HG03432 (cell line): ENCODE data around the gene MAVS.
A peak's percentile ranks its signal among the peaks of the same experiment; 100 is the strongest.
"Not testable (repeated sequence)": the region's sequence is repeated elsewhere in the genome, so short reads cannot be mapped to it uniquely, and the experiment has no call there.

Source experiments
- ATAC-seq: cut with Tn5 transposase; IDR thresholded peaks from one replicate; pipeline ENCODE4 v1.9.1; 2021; ENCODE audit warnings: mild to moderate bottlenecking, moderate library complexity; ENCODE audit not compliant: unreplicated experiment

The MAVS gene

GRCh38 chr20:3814928-3815495 lies 31.6 kb upstream of the MAVS start:
- ATAC-seq: no peak

DNA sequence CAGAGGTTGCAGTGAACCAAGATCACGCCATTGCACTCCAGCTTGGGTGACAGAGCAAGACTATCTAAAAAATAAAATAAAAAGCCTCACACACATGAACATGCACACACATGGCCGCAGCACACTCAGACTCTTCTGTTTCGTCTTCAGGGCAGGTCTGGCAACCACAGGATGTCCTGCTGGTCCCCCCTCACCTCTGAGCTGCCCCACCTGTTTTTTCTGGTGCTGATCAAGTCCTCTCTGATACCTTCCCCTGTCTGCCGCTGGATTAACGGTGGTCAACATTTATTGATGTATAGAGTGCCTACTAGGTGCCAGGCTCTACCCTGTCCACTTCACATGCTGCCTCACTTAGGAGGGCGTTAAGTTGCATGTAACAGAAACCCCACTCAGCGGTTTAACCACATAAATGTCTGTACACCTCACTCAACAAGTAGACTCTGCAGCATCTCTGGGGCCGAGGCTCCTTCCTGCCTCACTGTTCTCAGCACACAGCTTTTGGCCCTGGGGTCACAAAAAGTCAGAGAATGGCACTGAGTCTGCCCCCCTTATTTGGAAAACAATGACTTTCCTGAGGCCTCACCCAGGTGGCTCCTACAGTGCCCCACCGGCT lies 30.8 kb upstream of the MAVS start:
- no peak for ATAC-seq

DNA sequence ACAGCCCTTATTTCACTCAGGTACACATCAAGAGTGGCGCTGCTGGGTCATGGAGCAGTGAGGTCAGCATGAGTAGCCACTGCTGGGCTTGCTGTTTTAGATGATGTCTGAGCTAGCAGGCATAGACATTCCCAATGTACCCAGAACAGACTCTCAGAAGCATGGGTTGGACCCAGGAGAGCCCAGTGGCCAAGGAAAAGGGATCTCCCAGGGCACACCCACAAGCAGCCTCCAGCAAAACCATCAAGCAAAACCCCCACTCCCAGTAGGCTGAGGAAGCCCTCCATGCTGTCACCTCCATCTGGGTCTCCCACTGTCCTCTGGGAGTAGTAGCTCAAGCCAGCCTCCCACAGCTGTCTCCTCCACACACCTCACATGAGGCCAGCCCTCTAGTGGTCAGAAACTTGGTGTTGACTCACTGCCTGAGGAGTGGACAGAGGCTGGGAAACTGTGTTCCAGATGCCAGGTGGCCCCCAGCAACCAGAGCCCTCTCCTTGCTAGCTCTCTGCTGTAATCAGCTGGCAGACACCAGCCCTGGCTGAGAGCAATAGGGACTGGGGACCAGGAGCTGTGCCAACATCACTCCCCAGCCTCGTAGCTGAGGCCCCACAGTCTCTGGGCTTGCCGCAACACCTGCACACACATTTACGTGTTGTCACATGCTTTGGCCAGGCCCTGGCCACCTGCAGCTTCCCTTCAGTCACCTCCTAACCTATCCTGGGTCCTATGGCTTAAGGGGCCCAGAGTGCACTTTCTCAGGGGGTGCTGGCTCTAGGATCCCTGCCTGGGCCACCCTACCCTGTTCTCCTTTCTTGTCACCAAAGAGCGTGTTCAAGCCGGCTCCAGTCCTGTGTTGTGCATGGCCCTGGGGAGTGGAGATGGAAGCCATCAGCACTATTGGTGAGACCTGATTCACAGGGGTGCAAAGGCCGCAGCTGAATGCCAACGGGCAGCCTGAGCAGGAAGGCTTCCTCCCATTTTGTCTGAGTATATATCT lies 28.2 kb upstream of the MAVS start:
- no peak for ATAC-seq

DNA sequence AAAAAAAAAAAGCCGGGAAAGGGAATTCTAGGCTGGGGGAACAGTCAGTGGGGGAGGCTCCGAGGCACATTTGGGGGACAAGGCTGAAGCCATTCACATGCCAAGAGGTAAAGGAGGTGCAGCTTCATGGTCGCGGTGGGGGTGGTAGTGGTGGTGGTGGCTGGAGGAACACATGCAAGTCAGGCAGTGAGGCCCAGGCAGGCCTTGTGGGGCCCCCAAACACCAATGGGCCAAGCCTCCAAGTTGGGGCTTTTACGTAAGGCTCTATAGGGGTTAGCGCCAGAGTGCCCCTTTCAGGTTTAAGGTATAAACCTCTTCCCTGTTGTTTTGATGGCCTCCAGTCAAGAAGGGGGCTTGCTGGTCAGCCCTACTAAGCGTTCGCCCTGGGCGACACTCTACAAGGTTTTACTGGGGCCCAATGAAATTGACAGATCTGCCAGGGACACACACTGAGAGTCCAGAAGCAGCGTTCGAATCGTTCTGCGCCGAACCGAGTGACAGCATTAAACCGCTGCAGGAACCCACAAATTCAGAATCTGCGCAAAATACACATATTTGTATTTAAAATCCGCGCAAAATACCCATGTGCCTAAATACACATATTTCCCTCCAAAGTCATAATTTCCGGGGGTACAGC lies 27.1 kb upstream of the MAVS start:
- ATAC-seq: no peak

DNA sequence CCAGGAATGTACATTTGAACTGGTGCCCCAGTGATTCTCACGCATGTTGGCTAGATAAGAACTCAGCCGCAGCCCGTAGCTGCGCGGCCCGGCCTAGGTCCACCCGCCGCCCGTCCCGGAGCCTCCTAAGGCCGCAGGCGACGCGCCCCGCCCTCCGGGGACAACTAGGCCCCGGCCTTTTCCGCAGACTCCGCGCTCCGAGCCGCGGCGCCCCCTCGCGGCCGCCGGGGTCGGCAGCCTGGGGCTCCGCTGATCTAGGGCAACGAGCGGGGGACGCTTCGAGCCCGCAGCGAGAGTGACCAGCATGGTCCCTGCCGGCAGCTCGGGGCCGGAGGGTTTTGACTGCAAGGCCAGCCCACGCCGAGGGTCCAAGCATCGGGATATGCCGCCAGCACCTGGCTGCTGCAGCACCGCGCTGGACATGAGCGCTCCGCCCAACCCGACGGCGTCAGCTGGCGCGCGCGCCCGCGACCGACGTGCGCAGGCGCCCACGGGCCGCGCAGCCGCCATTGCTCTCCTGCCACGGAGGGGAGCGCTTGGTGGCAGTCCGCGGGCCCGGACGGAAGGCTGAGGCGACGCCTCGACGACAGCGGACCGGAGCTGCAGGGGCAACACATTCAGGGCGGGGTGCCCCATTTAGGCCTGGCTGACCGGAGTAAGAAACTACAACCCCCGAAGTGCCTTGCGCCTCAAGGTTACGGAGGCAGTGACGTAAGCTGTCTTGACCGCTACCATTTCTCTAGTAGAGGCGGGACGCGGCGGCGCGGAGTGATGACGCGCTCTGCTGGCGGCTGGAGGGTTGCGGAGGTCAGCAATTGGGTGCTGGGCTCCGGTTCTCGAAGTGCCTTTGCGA lies 26.4 kb upstream of the MAVS start, which contains the start of gene AP5S1:
TSS of gene AP5S1 (plus strand) at position 500 of the 853 bp plus-strand sequence. CDS start 1,571 bp downstream, outside the sequence.
- ATAC-seq: peak; percentile 89

DNA sequence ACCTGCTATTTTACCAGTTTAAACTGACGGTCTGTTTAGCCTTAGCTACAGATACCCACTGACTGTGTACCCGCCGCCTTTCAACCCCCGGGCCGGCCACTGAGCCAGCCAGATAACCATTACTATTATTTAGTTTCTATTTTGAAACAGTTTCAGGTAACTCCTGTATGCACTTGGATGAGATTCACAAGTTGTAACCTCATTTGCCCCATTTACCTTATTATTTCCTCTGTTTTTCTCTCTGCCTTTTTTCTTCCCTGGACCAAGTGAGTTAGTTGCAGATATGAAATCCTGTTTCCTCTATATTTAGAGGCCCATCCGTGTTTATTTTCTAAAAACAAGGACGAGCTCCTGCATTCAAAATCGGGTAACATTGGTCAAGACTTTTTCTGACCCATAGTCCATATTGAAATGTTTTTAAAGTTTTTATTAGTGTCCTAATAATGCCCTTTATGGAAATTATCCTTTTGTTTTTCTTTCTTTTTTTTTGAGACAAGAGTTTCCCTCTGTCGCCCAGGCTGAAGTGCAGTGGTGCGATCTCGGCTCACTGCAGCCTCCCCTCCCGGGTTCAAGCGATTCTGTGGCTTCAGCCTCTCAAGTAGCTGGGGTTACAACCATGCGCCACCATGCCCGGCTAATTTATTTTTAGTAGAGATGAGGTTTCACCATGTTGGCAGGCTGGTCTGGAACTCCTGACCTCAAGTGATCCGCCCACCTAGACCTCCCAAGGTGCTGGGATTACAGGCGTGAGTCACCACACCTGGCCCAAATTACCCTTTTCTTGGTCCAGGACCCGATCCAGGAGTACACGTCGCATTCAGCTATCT lies 25.5 kb upstream of the MAVS start:
- peak; percentile 1 for ATAC-seq

GRCh38 chr20:3821996-3822395 lies 24.6 kb upstream of the MAVS start:
- no peak for ATAC-seq

GRCh38 chr20:3823881-3824280 lies 22.8 kb upstream of the MAVS start:
- ATAC-seq: no peak

DNA sequence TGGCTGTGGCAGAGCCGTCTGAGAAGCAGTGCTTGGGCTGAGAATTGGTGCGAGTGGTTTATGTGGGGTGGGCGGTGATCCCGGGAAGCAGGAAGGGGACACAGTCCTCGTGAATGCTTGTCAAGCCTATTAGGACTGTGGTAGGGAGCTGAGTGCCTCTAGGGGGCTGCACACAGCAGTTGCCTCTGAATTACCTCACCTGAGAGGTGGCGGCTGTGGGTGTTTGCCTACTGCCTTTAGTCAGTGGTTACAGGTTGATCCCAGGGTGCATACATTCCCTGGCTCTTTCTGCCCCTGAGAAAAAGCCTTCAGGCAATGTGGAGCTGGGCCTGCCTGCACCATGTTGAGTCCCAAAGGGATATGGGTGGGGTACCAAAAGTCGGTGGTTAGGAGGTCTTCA lies 21.1 kb upstream of the MAVS start:
- ATAC-seq: no peak

DNA sequence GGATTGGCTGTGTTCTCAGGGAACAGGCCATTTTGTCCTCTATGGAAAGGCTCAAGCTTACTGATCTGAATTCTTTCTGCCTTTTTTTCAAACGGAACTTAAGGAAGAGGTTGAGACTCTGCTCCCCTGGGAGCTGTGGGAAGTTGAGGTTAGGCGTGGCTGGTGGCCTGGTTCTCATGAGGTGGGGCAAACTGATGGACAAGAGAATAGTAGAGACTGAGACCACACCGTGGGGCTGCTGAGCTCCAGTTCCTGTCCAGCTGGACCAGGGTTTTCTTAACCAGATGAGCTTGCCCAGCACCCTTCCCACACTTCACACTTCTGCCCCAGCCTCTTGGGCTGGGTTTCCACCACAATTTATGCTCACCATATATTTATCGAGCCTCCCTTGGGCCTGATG lies 20.2 kb upstream of the MAVS start:
- no peak for ATAC-seq

DNA sequence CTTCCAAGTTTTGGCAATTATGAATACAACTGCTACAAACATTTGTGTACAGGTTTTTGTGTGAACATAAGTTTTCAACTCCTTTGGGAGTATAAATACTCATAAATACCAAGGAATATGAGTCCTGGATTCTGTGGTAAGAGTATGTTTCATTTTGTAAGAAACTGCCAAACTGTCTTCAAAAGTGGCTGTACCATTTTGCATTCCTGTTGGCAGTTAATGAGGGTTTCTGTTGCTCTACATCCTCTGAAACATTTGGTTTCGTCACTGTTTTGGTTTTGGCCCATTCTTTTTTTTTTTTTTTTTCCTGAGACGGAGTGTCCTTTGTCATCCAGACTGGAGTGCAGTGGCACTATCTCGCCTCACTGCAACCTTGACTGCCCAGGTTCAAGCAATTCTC lies 17.8 kb upstream of the MAVS start:
- ATAC-seq: no peak

- ATAC-seq: not testable (repeated sequence)
Measured at GRCh38 chr20:3829891-3830290, 16.7 kb upstream of the MAVS start.

- ATAC-seq: no peak
Measured at GRCh38 chr20:3836132-3836531, 10.5 kb upstream of the MAVS start.

DNA sequence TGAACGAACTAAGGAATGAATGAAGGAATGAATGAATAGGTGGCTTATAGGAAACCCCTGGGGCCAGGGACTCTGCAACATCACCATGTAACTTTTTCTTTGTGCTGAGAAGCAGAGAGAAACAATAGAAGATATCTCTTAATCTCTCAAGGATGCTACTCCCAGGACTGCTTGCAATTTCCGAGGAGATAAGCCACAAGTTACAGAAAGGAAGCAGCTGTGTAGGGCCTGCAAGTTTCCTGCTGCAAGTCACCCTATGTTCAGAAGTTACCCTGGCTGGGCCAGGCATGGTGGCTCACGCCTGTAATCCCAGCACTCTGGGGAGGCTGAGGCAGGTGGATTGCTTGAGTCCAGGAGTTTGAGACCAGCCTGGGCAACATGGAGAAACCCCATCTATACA lies 7.3 kb upstream of the MAVS start:
- no peak for ATAC-seq

DNA sequence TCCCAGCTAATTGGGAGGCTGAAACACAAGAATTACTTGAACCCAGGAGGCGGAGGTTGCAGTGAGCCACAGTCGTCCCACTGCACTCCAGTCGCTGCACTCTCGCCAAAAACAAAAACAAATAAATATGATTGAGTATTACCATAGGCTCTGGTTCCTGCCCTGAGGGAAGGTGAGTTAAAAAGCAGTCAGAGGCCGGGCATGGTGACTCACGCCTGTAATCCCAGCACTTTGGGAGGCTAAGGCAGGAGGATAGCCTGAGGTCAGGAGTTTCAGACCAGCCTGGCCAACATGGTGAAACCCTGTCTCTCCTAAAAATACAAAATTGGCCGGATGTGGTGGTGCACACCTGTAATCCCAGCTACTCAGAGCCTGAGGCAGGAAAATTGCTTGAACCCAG lies 6.4 kb upstream of the MAVS start:
- ATAC-seq: not testable (repeated sequence)

- no peak for ATAC-seq
Measured at GRCh38 chr20:3842348-3842930, 4.2 kb upstream of the MAVS start.

GRCh38 chr20:3843490-3843889 lies 3.1 kb upstream of the MAVS start:
- ATAC-seq: no peak

DNA sequence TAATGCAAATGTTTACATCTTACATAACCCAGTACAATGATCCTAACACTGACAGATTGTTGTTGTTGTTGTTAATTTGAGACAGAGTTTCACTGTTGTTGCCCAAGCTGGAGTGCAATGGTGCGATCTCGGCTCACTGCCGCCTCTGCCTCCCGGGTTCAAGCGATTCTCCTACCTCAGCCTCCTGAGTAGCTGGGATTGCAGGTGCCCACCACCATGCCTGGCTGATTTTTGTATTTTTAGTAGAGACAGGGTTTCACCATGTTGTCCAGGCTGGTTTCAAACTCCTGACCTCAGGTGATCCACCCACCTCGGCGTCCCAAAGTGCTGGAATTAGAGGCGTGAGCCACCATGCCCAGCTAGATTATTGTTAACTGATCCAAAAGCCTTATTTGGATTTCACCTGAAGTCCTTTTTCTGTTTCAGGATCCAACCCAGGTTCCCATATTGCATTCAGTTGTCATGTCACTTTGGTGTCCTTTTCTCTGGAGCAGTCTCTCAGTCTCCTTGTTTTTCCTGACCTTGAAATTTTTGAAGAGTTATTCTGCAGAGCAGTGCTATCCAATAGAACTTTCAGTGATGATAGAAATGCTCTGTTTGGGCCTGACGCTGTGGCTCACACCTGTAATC lies 2.5 kb upstream of the MAVS start:
- not testable (repeated sequence) for ATAC-seq

- no peak for ATAC-seq
Measured at GRCh38 chr20:3846378-3846739, 275 bp upstream of the MAVS start.
